ENCODE results near the gene HMSD.

HMSD gene

DNA sequence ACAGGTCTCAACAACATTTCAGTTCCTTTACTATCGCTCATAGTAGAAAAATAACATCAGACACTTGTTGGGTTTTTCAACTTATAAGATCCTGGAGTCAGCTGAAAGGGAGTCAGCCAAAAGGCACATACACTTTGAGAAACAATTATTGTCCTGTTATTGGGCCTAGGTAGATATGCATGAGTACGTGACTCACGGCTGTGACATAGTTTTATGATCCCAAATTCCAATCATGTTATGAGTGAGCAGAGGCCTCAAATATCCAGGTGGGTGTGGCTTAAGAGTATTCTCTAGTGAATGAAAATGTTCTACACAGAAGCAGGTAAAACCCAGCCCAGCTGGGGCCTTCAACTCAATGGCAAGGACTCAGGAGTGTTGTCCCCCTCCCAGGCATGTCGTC, 47.9 kb downstream of the HMSD start:
- no peak for DNase-seq

DNA sequence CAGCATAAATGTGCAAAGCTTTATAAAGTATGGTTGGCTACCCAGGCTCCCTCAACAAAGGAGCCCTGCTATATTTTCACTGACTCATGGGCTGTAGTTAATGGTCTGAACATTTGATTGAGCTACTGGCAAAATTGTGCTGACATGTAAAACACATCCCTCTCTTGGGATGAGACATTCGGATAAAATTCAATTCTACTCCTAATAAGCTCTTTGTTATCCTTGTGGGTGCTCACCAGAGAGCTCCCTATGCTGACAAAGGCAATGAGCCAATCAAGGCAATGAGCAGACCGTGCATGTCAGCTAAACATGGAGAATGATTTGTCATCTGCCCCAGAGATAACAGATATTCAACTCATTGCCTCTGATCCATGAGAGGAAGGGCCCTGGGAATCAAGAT, 48.5 kb downstream of the HMSD start:
- DNase-seq: no peak

DNA sequence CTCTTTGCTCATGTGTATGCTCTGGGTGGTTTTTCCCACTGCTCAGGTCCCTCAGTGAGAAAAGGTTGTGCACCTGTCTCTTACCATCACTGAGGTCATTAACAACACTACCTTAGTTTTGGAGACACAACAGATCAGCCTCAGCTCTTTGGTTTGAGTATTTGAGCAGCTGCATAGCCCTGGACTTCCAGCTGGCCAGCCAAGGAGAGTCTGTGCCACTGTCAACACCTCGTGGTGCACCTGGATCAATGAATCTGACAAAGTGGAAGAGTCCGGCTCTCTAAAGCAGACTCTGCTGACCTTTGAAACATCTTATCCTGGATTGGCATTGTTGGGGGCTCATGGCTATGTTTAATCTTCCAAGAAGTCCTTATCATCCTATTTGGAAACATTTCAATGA, 50.8 kb downstream of the HMSD start:
- DNase-seq: peak; percentile 78

DNA sequence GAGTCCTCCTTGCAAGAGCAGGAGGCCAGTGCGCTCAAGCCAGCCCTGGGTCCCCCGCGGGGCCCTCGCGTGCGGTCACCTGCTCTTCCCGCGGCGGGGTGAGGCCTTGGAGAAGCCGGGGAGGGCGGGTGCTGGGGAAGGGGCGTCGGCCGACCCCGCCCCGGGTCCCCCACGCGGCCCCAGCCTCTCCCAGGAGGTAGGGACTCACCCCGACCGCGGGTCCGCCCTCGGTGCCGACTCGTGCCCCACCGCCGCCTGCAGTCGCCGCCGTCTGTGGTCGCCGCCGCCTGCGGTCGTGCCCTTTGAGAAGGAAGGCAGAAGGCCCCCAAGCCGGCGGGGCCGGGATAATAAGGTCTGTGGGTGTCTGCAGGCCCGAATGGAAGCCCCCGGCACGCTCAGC, 53.5 kb downstream of the HMSD start:
- DNase-seq: no peak

DNA sequence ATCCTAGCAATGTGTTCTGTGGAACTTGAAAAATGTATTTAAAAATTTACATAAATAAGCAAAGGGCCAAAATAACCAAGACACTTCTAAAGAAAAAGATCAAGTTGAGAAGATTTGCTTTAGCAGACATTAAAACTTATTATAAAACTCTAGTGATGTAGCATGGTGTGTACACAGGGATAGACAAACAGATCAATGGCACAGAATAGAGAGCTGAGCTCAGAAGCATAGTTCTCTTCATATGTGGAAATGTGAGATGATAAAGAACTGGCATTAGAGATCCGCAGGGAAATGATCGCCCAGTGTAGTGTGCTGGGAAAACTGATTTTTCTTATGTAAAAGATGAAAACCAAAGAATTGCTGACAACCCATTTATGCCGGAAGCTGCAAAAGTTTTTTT, 60.2 kb downstream of the HMSD start:
- DNase-seq: no peak
